NCI-H1417 (cell line): ENCODE results near the gene IQCB1.
"Not testable (repeated sequence)": the region's sequence is repeated elsewhere in the genome, so short reads cannot be mapped to it uniquely, and the experiment has no call there.

Source experiments
- DNase-seq, 3 experiments: peaks; one replicate each; lab custom pipeline; 2025; lab: John Stamatoyannopoulos, UW

Gene IQCB1

GRCh38 chr3:121834671-121835464 lies at the start of gene IQCB1, which contains the start of gene EAF2:
Gene IQCB1, minus strand, starts transcription at chr3:121835060. Its CDS starts 6,100 bp downstream, at chr3:121828960.
Gene EAF2, plus strand, starts transcription at chr3:121835209. Its CDS starts 77 bp downstream, at chr3:121835286.
- DNase-seq = peak; percentile 96 to 98 (median 96)

DNA sequence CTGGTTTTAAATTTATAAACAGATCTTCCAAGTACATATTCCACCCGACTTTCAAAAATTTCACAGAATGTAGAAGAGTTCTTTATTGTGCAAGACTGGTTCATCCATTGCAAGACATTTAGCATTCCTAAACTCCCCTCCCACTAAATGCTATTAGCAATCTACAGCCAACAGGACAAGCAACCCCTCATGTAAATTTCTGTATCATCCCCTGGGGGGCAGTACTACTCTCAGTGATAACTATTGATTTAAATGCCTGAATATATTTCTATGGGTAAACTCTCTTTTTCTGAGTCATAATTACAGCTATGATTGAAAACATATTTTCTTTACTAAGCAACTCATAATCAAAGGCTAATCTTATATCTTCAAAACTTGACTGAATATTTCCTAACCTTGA lies 48.6 kb upstream of the IQCB1 start:
- peak in 2 of 3 experiments; percentile 5 to 18 for DNase-seq

GRCh38 chr3:121878411-121878810 lies 43.6 kb upstream of the IQCB1 start:
- no peak for DNase-seq

- no peak for DNase-seq
These were observed 36.6 kb upstream of the IQCB1 start for GRCh38 chr3:121871430-121871829.

- no peak for DNase-seq
These were observed 35.9 kb upstream of the IQCB1 start for GRCh38 chr3:121870717-121871116.

DNA sequence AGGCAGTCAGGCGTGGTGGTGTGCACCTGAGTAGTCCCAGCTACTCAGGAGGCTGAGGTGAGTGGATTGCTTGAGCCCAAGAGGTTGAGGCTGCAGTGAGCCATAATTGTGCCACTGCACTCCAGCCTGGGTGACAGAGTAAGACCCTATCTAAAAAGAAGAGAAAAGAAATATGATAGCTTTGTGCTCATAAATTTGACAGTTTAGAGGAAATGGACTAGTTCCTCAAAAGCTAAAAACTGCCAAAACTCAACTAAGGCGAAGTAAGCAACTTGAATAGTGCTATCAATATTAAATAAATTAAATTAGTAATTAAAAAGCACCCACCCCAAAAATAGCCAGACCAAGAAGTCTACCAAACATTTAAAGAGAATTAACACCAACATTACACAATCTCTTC lies 34.9 kb upstream of the IQCB1 start:
- no peak for DNase-seq

GRCh38 chr3:121863801-121864200 lies 28.9 kb upstream of the IQCB1 start:
- no peak for DNase-seq

DNA sequence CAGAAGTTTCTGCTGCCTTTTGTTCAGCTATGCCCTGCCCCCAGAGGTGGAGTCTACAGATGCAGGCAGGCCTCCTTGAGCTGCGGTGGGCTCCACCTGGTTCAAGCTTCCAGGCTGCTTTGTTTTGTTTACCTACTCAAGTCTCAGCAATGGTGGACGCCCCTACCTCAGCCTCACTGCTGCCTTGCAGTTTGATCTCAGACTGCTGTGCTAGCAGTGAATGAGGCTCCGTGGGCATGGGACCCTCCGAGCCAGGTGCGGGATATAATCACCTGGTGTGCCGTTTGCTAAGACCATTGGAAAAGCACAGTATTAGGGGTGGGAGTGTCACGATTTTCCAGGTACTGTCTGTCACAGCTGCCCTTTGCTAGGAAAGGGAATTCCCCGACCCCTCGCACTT lies 28.4 kb upstream of the IQCB1 start:
- not testable (repeated sequence) for DNase-seq

GRCh38 chr3:121857778-121858177 lies 22.9 kb upstream of the IQCB1 start:
- DNase-seq = not testable (repeated sequence)

DNA sequence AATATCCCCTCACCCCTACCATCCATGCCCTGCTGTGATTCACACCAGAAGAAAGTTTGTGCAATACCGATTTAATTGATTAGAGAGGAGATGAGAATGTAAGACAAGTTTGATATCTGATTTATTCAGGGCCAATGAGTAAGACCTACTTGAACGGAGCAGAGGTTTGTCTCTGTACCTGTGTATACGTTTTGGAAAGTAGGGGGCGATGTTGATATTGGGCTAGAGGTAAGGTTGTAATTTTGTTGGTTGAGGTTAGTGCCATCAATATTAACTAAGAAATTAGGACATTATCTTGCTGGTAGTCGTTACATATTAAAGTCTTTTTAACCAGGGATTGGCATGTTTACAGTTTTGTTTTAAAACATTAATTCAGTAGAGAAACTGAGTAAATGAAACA lies 20.7 kb upstream of the IQCB1 start:
- peak in 2 of 3 experiments; percentile 19 to 22 for DNase-seq

- DNase-seq = no peak
These were observed 17.4 kb upstream of the IQCB1 start for GRCh38 chr3:121852256-121852655.

DNA sequence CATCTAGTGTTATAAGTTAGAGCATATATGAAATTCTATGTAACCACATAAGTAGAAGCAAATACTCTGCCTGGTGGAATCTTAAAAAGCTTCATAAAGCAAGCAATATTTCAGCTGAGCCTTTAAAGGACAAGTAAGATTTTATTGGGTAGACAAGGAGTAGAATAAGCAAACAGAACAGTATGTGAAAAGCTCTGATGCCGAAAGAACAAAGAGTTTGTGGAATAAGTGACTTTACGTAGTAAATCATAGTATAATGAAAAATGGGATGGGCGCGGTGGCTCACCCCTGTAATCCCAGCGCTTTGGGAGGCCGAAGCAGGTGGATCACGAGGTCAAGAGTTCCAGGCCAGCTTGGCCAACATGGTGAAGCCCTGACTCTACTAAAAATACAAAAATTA lies 10.0 kb upstream of the IQCB1 start:
- no peak for DNase-seq

- DNase-seq = no peak
These were observed 5.1 kb upstream of the IQCB1 start for GRCh38 chr3:121839962-121840361.

DNA sequence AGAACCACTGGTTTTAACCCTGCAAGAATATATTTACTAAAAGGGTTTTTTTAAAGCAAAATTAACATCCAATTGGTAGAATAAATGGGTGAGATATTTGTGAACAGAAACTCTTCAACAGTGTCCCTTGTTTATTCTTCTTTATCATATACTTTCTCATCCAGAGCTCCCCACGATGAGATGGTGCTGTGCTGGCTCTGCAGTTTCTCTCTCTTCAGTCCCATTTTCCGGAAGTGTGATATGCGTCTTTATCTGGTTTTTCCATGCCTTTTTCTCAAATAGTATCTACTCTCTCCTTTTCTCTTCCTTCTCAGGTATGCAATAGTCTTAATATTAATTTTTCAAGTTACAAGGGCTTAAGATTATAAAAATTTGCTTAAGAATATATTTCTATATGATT lies 1.6 kb upstream of the IQCB1 start:
- DNase-seq = no peak

GRCh38 chr3:121836064-121836463 lies 1.2 kb upstream of the IQCB1 start:
- DNase-seq = no peak

GRCh38 chr3:121835465-121835801 lies 573 bp upstream of the IQCB1 start:
- peak in 1 of 3 experiments; percentile 77 for DNase-seq

- DNase-seq = peak in 1 of 3 experiments; percentile 60
These were observed 646 bp downstream of the IQCB1 start for GRCh38 chr3:121834157-121834670.

GRCh38 chr3:121822973-121823372 lies 11.9 kb downstream of the IQCB1 start:
- no peak for DNase-seq

GRCh38 chr3:121821421-121822199 lies 13.2 kb downstream of the IQCB1 start:
- no peak for DNase-seq

DNA sequence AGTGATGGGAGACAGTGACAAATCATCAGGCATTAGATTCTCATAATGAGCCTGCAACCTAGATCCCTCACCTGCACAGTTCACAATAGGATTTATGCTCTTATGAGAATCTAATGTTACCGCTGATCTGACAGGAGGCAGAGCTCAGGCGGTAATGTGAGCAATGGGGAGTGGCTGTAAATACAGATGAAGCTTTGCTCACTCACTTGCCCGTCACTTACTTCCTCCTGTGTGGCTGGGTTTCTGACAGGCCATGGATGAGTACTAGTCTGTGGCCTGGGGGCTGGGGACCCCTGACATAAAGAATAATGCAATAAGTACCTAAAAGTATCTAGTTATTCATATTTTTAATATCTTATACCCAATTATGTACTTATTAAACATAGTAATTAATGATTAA lies 15.6 kb downstream of the IQCB1 start:
- DNase-seq = no peak

DNA sequence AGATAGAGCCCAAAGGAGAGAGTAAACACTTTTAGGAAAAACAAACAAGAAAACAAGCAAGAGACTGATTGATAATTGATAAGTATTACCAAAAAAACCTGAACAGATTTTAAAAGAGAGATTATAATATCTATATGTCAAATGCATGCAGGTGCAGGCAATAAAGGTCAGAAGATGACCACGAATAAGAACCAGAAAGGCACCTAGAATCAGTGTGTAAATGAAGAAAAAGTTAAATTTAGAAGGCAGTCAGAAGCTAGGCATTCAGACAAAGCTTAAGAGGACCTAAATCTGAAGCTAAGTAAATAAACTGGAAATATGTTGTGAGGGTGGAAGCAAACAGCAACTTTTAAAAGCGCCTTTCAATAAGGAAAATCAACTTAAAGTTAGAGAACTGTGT lies 16.3 kb downstream of the IQCB1 start:
- no peak for DNase-seq

DNA sequence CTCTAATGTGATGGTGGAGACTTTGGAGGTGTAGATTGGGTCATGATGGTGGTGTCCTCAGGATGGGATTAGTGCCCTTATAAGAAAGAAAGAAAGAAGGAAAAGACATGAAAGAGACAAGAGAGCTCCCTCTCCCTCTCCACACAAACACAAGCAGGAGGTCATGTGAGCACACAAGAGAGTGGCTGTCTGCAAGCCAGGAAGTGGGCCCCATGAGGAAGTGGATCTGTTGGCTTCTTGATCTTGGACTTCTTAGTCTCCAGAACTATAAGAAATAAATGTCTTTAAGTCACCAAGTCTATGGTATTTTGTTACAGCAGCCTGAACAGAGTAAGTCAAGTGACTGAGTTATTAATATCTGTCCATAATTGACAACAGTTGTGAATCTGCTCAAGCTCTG lies 17.1 kb downstream of the IQCB1 start:
- no peak for DNase-seq

DNA sequence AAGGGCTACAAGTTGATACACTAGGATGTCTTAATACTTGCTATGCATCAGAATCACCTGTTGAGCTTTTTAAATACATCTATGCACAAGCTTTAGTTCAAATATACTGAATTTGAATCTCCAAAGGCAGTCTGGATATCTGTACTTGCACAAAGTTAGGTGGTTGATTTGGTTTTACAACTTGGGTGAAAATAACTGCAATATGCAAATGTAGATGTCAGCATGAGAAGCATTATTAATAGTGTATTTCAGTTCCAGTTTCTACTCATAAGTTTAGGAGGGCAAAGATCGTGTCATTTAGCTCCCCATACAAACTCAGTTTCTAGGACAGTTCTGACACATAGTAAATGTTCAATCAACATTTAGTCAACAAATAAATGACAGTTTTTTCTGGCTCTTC lies 25.6 kb downstream of the IQCB1 start:
- DNase-seq = no peak
